Erythroblast (primary cell): ENCODE results near the gene SPTSSA.

Experiments used
- GATA1 ChIP-seq: IDR thresholded peaks from 2 replicates; pipeline ENCODE4 v1.6.1; 2011; ENCODE audit warnings: low read depth, mild to moderate bottlenecking, control low read depth, low read length, moderate library complexity
- POLR2A ChIP-seq: IDR thresholded peaks from 2 replicates; pipeline ENCODE4 v1.6.1; 2011; ENCODE audit warnings: mild to moderate bottlenecking, low read length

DNA sequence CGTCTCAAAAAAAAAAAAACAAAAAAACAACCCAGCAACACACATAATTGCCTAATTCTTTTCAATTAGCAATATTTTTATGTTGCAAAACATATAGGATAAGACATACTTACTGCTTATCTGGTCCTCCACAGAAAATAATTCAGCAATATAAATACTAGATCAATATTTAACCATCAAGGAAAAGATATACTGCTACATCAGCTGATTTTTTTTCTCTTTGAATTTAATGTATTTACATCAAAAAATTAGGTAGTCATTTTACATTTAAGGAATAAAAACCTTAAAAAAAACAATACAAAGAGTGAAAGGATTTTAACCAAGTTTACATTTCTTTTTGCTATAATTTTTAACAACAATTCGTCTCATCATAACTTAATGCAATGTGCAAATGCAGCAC lies 28.1 kb downstream of the SPTSSA start:
- no peak for TF ChIP-seq POLR2A
- no peak for TF ChIP-seq GATA1
